Measurements from ENCODE around the gene KRTAP10-7.
"Not testable (repeated sequence)": the region's sequence is repeated elsewhere in the genome, so short reads cannot be mapped to it uniquely, and the experiment has no call there.

The KRTAP10-7 gene

GRCh38 chr21:44568261-44568660, 32.1 kb upstream of the KRTAP10-7 start:
- TF ChIP-seq CTCF (conservative IDR thresholded peaks at IDR 0.05) = no peak
- no peak overlapping the region for H3K27ac ChIP-seq

GRCh38 chr21:44568667-44569556, 31.5 kb upstream of the KRTAP10-7 start:
- no peak for TF ChIP-seq CTCF (conservative IDR thresholded peaks at IDR 0.05)

GRCh38 chr21:44569861-44570517, 30.4 kb upstream of the KRTAP10-7 start:
- no peak overlapping the region for H3K27ac ChIP-seq
- TF ChIP-seq CTCF (conservative IDR thresholded peaks at IDR 0.05) = no peak

More at GRCh38 chr21:44568667-44569556, 31.5 kb upstream of the KRTAP10-7 start:
- H3K27ac ChIP-seq = no peak overlapping the region

- no peak for TF ChIP-seq CTCF (conservative IDR thresholded peaks at IDR 0.05)
Observed at GRCh38 chr21:44571296-44571695, 29.1 kb upstream of the KRTAP10-7 start.

GRCh38 chr21:44571844-44572782, 28.3 kb upstream of the KRTAP10-7 start:
- no peak for TF ChIP-seq CTCF (conservative IDR thresholded peaks at IDR 0.05)
- no peak overlapping the region for H3K27ac ChIP-seq

More at GRCh38 chr21:44571296-44571695, 29.1 kb upstream of the KRTAP10-7 start:
- H3K27ac ChIP-seq = no peak overlapping the region

GRCh38 chr21:44572959-44573583, 27.3 kb upstream of the KRTAP10-7 start:
- no peak overlapping the region for H3K27ac ChIP-seq
- TF ChIP-seq CTCF (conservative IDR thresholded peaks at IDR 0.05) = no peak

GRCh38 chr21:44573630-44574456, 26.6 kb upstream of the KRTAP10-7 start, which contains the start of gene KRTAP10-4:
KRTAP10-4 (plus strand) TSS chr21:44573729; CDS start chr21:44573759, 30 bp downstream.
- H3K27ac ChIP-seq = not testable (repeated sequence)
